Gastrocnemius medialis (tissue), 4 donors: ENCODE data around the gene C1GALT1. TPM values are rescaled to one million over a fixed set of nuclear protein-coding genes. Genes with fewer than 3 reads are reported as not detected.

Experiments
- ATAC-seq, 2 donors: fragments of 150-250 bp; one replicate each; pipeline ENCODE4 v1.9.1; 2016
- DNase-seq, 2 donors: peaks; one replicate each; pipeline ENCODE4 v3.0.0-alpha.2; 2019
- H3K27ac ChIP-seq, 4 donors: fragments of 200-600 bp; sonication (generic); 1 replicate in 1 of 4; 2 replicates in 3 of 4; pipeline ENCODE4 v1.5.1; 2016 to 2018; ENCODE audit warnings: mild to moderate bottlenecking in 2 of 4, moderate library complexity in 1 of 4
- H3K27me3 ChIP-seq, 3 donors: fragments of 200-600 bp; sonication (generic) in 2 of 3; 1 replicate in 1 of 3; 2 replicates in 2 of 3; pipeline versions ENCODE4 v1.5.1 to v1.6.0; 2016 to 2019; ENCODE audit warnings: mild to moderate bottlenecking in 1 of 3, moderate library complexity in 1 of 3
- H3K36me3 ChIP-seq, 2 donors: fragments of 200-600 bp; sonication (generic) in 1 of 2; one replicate each; pipeline ENCODE4 v1.5.1; 2017 to 2018
- H3K4me1 ChIP-seq, 2 donors: fragments of 200-600 bp; sonication (generic) in 1 of 2; one replicate each; pipeline ENCODE4 v1.5.1; 2016 to 2017; ENCODE audit warnings: mild to moderate bottlenecking in 2 of 2
- H3K4me3 ChIP-seq, 4 donors: fragments of 200-600 bp; sonication (generic) in 3 of 4; 1 replicate in 1 of 4; 2 replicates in 3 of 4; pipeline ENCODE4 v1.5.1; 2016 to 2019; ENCODE audit warnings: mild to moderate bottlenecking in 2 of 4
- H3K9me3 ChIP-seq, 3 donors: fragments of 200-600 bp; sonication (generic) in 2 of 3; 1 replicate in 1 of 3; 2 replicates in 2 of 3; pipeline ENCODE4 v1.5.1; 2016 to 2019
- POLR2A ChIP-seq, 2 donors: fragments of 450-650 bp; IDR thresholded peaks; one replicate each; pipeline ENCODE4 v1.6.1; 2017; ENCODE audit warnings: antibody characterized with exemption in 2 of 2, mild to moderate bottlenecking in 2 of 2, moderate library complexity in 2 of 2
- in situ Hi-C, 4 donors: fragments of 200-750 bp; cut with MboI; loops; one replicate each; pipeline versions ENCODE4 v1.15.0 to v1.8.0; 2017; ENCODE audit warnings: low sequenced_read_pairs in 4 of 4
- intact Hi-C: fragments of 100-400 bp; cut with DNase I; formaldehyde crosslinking; loops from one replicate; pipeline ENCODE4 v1.15.1; 2023; ENCODE audit warnings: low total_unique reads
- total RNA-seq, 4 donors: library from RNA; depleted of rRNA; stranded (reverse); fragments of >200 nt; gene quantifications; one replicate each; pipeline versions ENCODE4 v1.1.0 to v1.2.3, GENCODE V29; 2016
- TF ChIP-seq, protein P1 (sequence below), 5 experiments: fragments of 450-650 bp in 3 of 5; fragments of 200-600 bp in 2 of 5; sonication (generic) in 2 of 5; IDR thresholded peaks in 4 of 5; conservative IDR thresholded peaks in 1 of 5; 1 replicate in 4 of 5; 2 replicates in 1 of 5; pipeline ENCODE4 v1.5.1; 2016 to 2019; ENCODE audit warnings: antibody characterized with exemption in 5 of 5, mild to moderate bottlenecking in 3 of 5, moderate library complexity in 3 of 5

Gene C1GALT1
- total RNA-seq, 4 donors from 2014 or later: 16.1 to 40.8 (median 27.5) TPM

DNA sequence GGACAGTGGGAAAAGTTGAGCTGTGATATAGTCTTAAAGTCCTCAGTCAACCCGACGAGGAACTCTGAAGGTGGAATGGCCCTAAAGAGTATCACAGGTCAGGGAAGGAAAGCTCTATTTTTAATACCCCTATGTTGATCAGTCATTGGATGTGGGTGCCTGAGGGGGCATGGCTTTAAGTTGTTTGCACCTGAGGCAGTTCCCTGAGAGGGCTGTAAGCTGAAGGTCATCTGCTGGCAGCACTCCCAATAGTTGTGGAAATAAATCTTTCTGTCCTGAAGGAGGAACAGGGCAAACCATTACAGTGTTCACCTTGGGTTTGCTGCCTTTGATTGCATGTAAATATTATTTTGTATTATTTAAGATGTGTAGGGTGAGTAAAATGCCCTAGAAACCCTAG is 17.8 kb upstream of the C1GALT1 start:
- TF ChIP-seq, protein P1, sequence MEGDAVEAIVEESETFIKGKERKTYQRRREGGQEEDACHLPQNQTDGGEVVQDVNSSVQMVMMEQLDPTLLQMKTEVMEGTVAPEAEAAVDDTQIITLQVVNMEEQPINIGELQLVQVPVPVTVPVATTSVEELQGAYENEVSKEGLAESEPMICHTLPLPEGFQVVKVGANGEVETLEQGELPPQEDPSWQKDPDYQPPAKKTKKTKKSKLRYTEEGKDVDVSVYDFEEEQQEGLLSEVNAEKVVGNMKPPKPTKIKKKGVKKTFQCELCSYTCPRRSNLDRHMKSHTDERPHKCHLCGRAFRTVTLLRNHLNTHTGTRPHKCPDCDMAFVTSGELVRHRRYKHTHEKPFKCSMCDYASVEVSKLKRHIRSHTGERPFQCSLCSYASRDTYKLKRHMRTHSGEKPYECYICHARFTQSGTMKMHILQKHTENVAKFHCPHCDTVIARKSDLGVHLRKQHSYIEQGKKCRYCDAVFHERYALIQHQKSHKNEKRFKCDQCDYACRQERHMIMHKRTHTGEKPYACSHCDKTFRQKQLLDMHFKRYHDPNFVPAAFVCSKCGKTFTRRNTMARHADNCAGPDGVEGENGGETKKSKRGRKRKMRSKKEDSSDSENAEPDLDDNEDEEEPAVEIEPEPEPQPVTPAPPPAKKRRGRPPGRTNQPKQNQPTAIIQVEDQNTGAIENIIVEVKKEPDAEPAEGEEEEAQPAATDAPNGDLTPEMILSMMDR (IDR thresholded peaks at IDR 0.05 in 4 of 5, conservative IDR thresholded peaks at IDR 0.05 in 1 of 5): no peak
- TF ChIP-seq POLR2A (IDR thresholded peaks at IDR 0.05): no peak
- no peaks in the 10 kb centered on the region for H3K4me1 ChIP-seq
- DNase-seq: no peak
- no peaks in the 10 kb centered on the region for H3K9me3 ChIP-seq
- ATAC-seq: no peak
- H3K27ac ChIP-seq: no peak overlapping the region
- no peaks in the 10 kb centered on the region for H3K36me3 ChIP-seq
- in situ Hi-C loops: no loop called here
- H3K27me3 ChIP-seq: no peaks in the 10 kb centered on the region
- intact Hi-C loops: no loop called here
- no peak overlapping the region for H3K4me3 ChIP-seq

DNA sequence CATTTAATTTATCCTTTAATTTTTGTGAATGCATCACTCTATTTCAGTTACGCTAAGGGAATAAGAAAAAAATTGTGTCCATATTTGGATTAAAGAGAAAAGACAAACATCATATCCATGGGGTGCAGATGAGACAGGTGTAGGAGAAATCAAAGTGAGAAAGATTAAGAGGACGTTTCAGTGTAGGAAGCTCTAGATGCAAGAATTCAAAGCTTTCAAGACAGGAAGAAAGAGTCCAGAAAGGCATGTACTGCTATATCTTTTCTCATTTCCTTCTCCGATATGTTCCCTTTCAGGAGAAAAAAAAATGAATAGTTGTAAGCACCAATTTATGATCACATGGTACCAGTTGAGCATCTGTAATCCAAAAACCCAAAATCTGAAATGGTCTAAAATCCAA is 17.0 kb upstream of the C1GALT1 start:
- Histone ChIP-seq H3K36me3 (no peaks in the 10 kb centered on the region), H3K4me1 (no peaks in the 10 kb centered on the region), H3K27me3 (no peaks in the 10 kb centered on the region), H3K9me3 (no peaks in the 10 kb centered on the region), H3K4me3 (no peak overlapping the region), H3K27ac (no peak overlapping the region)
- TF ChIP-seq, protein P1 (IDR thresholded peaks at IDR 0.05 in 4 of 5, conservative IDR thresholded peaks at IDR 0.05 in 1 of 5): no peak
- no peak for TF ChIP-seq POLR2A (IDR thresholded peaks at IDR 0.05)
- in situ Hi-C loops: no loop called here
- ATAC-seq (no peak), DNase-seq (no peak)
- intact Hi-C loops: no loop called here

DNA sequence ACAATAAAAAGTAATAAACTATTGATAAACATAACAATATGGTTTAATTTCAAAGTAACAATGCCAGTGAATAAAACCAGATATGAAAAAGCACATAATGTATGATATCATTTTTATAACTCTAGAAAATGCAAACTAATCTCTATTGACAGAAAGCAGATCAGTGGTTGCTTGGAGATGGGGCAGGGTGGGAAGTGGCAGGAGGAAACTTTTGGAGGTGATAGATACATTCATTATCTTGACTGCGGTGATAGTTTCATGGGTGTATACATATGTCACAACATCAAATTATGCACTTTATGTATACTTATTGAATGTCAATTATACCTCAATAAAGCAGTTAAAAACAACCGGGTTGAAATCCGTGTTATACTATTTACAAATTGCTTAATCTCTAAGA is 16.0 kb upstream of the C1GALT1 start:
- Histone ChIP-seq H3K27ac (no peak overlapping the region), H3K27me3 (no peaks in the 10 kb centered on the region), H3K9me3 (peaks cover 0 to 2% (median 0%) of the 10 kb centered on the region in 3 donors), H3K4me3 (no peak overlapping the region), H3K4me1 (no peaks in the 10 kb centered on the region), H3K36me3 (no peaks in the 10 kb centered on the region)
- intact Hi-C loops: no loop called here
- TF ChIP-seq POLR2A (IDR thresholded peaks at IDR 0.05): no peak
- TF ChIP-seq, protein P1 (IDR thresholded peaks at IDR 0.05 in 4 of 5, conservative IDR thresholded peaks at IDR 0.05 in 1 of 5): no peak
- ATAC-seq: no peak
- in situ Hi-C loops: no loop called here
- DNase-seq: no peak

DNA sequence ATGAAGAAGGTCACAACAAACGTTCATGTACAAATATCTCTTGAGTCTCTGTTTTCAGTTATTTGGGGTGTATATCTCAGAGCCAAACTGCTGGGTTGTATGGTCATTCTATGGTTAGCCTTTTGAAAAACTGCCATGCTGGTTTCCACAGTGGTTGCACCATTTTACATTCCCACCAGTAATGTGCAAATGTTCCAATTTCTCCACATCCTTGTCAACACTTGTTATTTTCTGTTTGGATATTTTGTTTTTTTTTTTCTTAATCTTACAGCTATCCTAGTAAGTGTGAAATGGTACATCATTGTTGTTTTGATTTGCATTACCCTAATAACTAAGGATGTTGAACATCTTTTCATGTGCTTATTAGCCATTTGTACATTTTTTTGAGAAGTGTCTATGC is 13.0 kb upstream of the C1GALT1 start:
- Histone ChIP-seq H3K9me3 (peaks cover 0 to 10% (median 0%) of the 10 kb centered on the region in 3 donors), H3K27me3 (no peaks in the 10 kb centered on the region), H3K4me3 (no peak overlapping the region), H3K27ac (no peak overlapping the region), H3K4me1 (no peaks in the 10 kb centered on the region), H3K36me3 (no peaks in the 10 kb centered on the region)
- in situ Hi-C loops: no loop called here
- no peak for DNase-seq
- TF ChIP-seq, protein P1 (IDR thresholded peaks at IDR 0.05 in 4 of 5, conservative IDR thresholded peaks at IDR 0.05 in 1 of 5): no peak
- TF ChIP-seq POLR2A (IDR thresholded peaks at IDR 0.05): no peak
- intact Hi-C loops: no loop called here
- ATAC-seq: no peak
